Retinal pigment epithelial cell (primary cell): ENCODE data around the gene PROCR.

Experiments used
- DNase-seq: peaks from one replicate; pipeline ENCODE4 v3.0.0-alpha.2; 2010; ENCODE audit warnings: low read depth
- H3K4me3 ChIP-seq: 2 replicates; pipeline ENCODE4 v1.5.1; 2011; ENCODE audit warnings: mild to moderate bottlenecking, low read length, control low read depth, moderate library complexity
- TF ChIP-seq, protein P1 (sequence below): conservative IDR thresholded peaks from 2 replicates; pipeline ENCODE4 v1.5.1; 2011; ENCODE audit warnings: low read depth, low read length, control low read depth, inconsistent platforms

PROCR gene

DNA sequence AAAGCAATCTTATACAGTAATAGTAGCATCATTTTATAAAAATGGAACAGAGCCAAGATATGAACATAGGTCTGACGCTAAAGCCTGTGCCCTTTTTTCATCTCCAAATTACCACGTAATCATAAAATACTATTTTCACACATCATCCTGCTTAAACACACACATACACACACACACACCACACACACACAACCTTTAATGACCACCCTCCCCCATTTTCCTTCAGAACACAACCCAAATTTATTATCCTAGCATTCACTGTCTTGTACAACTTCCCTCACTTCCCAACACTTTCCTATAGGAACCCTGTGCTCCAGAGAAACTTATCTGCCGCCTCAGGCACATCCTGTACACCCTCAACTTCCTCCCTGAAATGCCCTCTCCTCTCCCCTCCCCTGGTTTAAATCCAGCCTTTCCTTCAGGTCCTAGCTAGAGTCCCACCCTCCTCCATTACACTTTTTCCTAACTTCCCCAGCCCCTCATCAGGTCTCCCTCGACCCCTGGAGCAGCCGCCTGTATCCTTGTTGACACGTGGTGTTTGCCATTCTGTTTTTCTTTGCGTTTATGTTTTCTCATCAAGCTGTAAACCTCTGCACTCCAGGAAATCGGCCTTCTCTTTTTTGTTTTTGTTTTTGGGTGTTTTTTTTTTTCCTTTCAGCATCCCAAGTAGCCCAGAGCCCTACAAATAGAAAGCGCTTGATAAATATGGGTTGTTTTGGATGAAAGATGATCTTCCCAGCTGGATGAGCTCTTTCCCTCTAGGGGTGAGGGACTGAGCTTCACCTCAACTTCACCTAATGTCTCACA, 53.6 kb downstream of the PROCR start:
- TF ChIP-seq, protein P1, sequence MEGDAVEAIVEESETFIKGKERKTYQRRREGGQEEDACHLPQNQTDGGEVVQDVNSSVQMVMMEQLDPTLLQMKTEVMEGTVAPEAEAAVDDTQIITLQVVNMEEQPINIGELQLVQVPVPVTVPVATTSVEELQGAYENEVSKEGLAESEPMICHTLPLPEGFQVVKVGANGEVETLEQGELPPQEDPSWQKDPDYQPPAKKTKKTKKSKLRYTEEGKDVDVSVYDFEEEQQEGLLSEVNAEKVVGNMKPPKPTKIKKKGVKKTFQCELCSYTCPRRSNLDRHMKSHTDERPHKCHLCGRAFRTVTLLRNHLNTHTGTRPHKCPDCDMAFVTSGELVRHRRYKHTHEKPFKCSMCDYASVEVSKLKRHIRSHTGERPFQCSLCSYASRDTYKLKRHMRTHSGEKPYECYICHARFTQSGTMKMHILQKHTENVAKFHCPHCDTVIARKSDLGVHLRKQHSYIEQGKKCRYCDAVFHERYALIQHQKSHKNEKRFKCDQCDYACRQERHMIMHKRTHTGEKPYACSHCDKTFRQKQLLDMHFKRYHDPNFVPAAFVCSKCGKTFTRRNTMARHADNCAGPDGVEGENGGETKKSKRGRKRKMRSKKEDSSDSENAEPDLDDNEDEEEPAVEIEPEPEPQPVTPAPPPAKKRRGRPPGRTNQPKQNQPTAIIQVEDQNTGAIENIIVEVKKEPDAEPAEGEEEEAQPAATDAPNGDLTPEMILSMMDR, result no peak
- H3K4me3 ChIP-seq, result no peak overlapping the region
- no peak for DNase-seq

DNA sequence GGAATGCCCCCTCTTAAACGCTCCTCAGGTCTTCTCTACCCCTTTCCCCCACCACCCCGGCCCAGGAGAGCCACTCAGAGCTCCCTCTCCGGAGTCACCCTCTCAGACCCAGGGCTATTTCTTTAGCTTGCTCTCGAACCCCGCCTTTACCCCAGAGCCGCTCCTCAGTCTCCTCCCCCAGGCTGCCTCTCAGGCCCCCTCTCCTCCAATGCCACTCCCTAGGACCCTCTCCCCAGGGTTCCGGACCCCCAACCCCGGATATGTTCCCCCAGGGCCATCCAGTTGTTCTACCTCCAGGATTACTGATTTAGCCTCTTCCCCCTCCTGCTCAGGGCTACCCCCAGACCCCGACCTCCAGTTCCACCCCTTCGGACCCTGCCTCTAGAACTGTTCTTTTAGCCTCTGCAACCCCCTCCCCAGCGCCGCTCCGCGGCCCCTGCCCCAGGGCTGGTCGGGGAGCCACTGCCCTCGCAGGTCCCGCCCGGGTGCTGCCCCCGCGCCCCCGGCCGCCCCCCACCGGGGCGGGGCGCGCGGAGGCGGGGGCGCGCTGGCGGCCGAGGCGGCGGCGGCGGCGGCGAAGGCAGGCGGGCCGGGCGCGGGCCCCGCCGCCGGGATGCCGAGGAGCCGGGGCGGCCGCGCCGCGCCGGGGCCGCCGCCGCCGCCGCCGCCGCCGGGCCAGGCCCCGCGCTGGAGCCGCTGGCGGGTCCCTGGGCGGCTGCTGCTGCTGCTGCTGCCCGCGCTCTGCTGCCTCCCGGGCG, 54.4 kb downstream of the PROCR start, which contains the start of gene MMP24:
MMP24 (plus strand) TSS at position 565 of the 758 bp plus-strand sequence; CDS start at position 614, 49 bp downstream.
- TF ChIP-seq, protein P1, result no peak
- no peak for DNase-seq
- peak within 1 kb of the TSS; percentile 31 for H3K4me3 ChIP-seq
